ENCODE results near the gene SLC35A2. TPM values are rescaled to one million over a fixed set of nuclear protein-coding genes. Genes with fewer than 3 reads are reported as not detected.

SLC35A2 gene
- total RNA-seq, 4 donors from 2014 or later: 17.1 to 32.3 (median 24.3) TPM

- no peak for TF ChIP-seq EP300 (IDR thresholded peaks at IDR 0.05)
- TF ChIP-seq POLR2A (IDR thresholded peaks at IDR 0.05): no peak
- no peak for TF ChIP-seq POLR2AphosphoS5 (IDR thresholded peaks at IDR 0.05)
- TF ChIP-seq, protein P1, sequence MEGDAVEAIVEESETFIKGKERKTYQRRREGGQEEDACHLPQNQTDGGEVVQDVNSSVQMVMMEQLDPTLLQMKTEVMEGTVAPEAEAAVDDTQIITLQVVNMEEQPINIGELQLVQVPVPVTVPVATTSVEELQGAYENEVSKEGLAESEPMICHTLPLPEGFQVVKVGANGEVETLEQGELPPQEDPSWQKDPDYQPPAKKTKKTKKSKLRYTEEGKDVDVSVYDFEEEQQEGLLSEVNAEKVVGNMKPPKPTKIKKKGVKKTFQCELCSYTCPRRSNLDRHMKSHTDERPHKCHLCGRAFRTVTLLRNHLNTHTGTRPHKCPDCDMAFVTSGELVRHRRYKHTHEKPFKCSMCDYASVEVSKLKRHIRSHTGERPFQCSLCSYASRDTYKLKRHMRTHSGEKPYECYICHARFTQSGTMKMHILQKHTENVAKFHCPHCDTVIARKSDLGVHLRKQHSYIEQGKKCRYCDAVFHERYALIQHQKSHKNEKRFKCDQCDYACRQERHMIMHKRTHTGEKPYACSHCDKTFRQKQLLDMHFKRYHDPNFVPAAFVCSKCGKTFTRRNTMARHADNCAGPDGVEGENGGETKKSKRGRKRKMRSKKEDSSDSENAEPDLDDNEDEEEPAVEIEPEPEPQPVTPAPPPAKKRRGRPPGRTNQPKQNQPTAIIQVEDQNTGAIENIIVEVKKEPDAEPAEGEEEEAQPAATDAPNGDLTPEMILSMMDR (IDR thresholded peaks at IDR 0.05): no peak
- DNase-seq (ENCODE audit: low spot score in 2 of 2): peak in 1 of 2 donors; percentile 35
- Histone ChIP-seq H3K4me1 (peaks cover 13% of the 10 kb centered on the region), H3K27ac (no peak overlapping the region), H3K4me3 (no peak overlapping the region), H3K9me3 (no peaks in the 10 kb centered on the region), H3K36me3 (peaks cover 9% of the 10 kb centered on the region), H3K27me3 (no peaks in the 10 kb centered on the region)
- 77% methylated on average over 6 of the region's 6 CpGs for WGBS
These were observed 16.6 kb downstream of the SLC35A2 start for GRCh38 chrX:48894891-48895290.

DNA sequence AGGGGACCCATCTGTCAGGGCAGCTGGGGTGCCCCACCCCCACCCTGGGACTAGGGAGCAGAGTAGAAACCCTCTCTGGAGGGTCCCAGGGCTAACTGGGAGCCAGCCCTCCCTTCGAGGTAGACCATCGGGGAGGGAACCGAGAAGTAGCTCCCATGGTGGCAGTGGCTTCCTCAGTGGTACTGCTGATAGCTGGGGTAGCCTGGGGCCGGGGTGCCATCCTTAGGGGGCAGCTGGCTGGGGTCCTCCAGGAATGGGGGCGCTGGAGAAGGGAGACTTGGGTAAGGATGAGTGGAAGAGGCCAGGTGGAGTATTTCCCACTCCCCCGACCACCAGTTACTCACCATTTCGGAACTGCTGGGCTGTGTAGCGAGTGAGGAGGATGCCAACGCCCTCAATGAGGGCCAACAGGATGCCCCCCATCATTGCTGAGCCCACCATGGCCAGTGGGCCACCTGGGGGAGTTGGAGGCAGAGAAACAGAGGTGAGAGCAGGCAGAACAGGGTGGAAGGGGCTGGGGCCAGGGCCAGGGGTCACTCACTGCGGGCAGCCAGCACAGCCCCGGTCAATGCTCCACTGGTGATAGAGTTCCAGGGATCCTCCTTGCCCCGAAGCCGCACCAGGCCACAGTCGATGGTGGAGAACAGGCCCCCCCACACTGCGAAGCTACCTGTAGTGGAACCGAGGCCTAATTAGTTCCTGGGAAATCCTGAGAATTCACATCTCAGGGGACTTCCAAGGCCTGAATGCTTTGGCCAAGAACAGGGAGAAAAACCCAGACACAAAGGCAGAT lies 17.7 kb downstream of the SLC35A2 start:
- 86% methylated on average over 10 of the region's 16 CpGs for WGBS
- Histone ChIP-seq H3K36me3 (peaks cover 9% of the 10 kb centered on the region), H3K9me3 (no peaks in the 10 kb centered on the region), H3K4me1 (peaks cover 13% of the 10 kb centered on the region), H3K4me3 (no peak overlapping the region), H3K27ac (no peak overlapping the region), H3K27me3 (no peaks in the 10 kb centered on the region)
- DNase-seq (ENCODE audit: low spot score in 2 of 2): peak in 1 of 2 donors; percentile 55
- TF ChIP-seq, protein P1 (IDR thresholded peaks at IDR 0.05): no peak
- TF ChIP-seq POLR2AphosphoS5 (IDR thresholded peaks at IDR 0.05): no peak
- no peak for TF ChIP-seq EP300 (IDR thresholded peaks at IDR 0.05)

DNA sequence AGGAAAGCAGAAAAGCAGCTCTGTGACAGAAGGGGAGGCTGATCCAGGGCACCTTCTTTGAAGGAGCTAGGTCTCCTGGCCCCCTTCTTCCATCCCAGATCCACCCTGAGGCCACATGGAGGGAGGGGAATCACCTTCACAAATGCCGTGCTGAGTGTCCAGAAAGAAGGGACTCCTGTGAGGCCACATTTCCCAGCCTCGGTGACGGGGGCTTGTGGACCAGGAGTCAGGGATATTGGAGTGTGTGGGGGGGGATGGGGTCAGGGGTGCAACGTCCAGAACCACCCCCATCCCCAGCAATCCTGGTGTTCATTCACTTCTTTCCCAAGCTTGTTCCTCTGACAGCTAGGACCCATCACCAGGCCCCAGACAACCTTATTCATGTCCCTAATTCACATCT lies 18.6 kb downstream of the SLC35A2 start:
- Histone ChIP-seq H3K27me3 (no peaks in the 10 kb centered on the region), H3K27ac (no peak overlapping the region), H3K36me3 (peaks cover 9% of the 10 kb centered on the region), H3K4me1 (peaks cover 13% of the 10 kb centered on the region), H3K9me3 (no peaks in the 10 kb centered on the region), H3K4me3 (no peak overlapping the region)
- WGBS: 83% methylated on average over 4 of the region's 4 CpGs
- no peak for DNase-seq (ENCODE audit: low spot score in 2 of 2)
- TF ChIP-seq EP300 (IDR thresholded peaks at IDR 0.05) (no peak), POLR2A (IDR thresholded peaks at IDR 0.05) (no peak), POLR2AphosphoS5 (IDR thresholded peaks at IDR 0.05) (no peak)
- TF ChIP-seq, protein P1 (IDR thresholded peaks at IDR 0.05): no peak

- DNase-seq (ENCODE audit: low spot score in 2 of 2): peak; percentile 91
- H3K27ac ChIP-seq: peak overlapping the region; percentile 81
- 28% methylated on average over 16 of the region's 68 CpGs for WGBS
These were observed 19.8 kb downstream of the SLC35A2 start for GRCh38 chrX:48891402-48892288.

More at GRCh38 chrX:48891402-48892288, 19.8 kb downstream of the SLC35A2 start:
- TF ChIP-seq POLR2AphosphoS5 (IDR thresholded peaks at IDR 0.05): no peak
- TF ChIP-seq, protein P1 (IDR thresholded peaks at IDR 0.05): peak; percentile 20 to 50
- Histone ChIP-seq H3K36me3 (peaks cover 9% of the 10 kb centered on the region), H3K27me3 (no peaks in the 10 kb centered on the region), H3K4me1 (peaks cover 11% of the 10 kb centered on the region), H3K4me3 (peak overlapping the region; percentile 69), H3K9me3 (no peaks in the 10 kb centered on the region)
